Ishikawa (cell line): ENCODE data around the gene MKRN1.

Experiments
- CEBPB ChIP-seq: IDR thresholded peaks from 2 replicates; pipeline ENCODE4 v1.6.1; 2012
- EGR1 ChIP-seq: IDR thresholded peaks from 2 replicates; pipeline ENCODE4 v1.6.1; 2012
- EP300 ChIP-seq: IDR thresholded peaks from 2 replicates; pipeline ENCODE4 v1.6.1; 2012; ENCODE audit warnings: borderline replicate concordance
- FOXM1 ChIP-seq: IDR thresholded peaks from 2 replicates; pipeline ENCODE4 v1.6.1; 2012; ENCODE audit warnings: low read depth, borderline replicate concordance
- NFIC ChIP-seq: IDR thresholded peaks from 2 replicates; pipeline ENCODE4 v1.6.1; 2012
- RAD21 ChIP-seq: IDR thresholded peaks from 2 replicates; pipeline ENCODE4 v1.6.1; 2012; ENCODE audit warnings: low read depth
- TAF1 ChIP-seq: IDR thresholded peaks from 2 replicates; pipeline ENCODE4 v1.6.1; 2012; ENCODE audit warnings: low read depth, mild to moderate bottlenecking
- TCF12 ChIP-seq: IDR thresholded peaks from 2 replicates; pipeline ENCODE4 v1.6.1; 2012; ENCODE audit warnings: low read depth
- TEAD4 ChIP-seq: IDR thresholded peaks from 2 replicates; pipeline ENCODE4 v1.6.1; 2012
- YY1 ChIP-seq: IDR thresholded peaks from 2 replicates; pipeline ENCODE4 v1.6.1; 2012; ENCODE audit warnings: low read depth
- ZBTB7A ChIP-seq: IDR thresholded peaks from 2 replicates; pipeline ENCODE4 v1.6.1; 2012; ENCODE audit warnings: low read depth
- TF ChIP-seq, protein P1 (sequence below): IDR thresholded peaks from 2 replicates; pipeline ENCODE4 v1.6.1; 2012
- TF ChIP-seq, protein P2 (sequence below): IDR thresholded peaks from 2 replicates; pipeline ENCODE4 v1.6.1; 2012; ENCODE audit warnings: low read depth, mild to moderate bottlenecking

DNA sequence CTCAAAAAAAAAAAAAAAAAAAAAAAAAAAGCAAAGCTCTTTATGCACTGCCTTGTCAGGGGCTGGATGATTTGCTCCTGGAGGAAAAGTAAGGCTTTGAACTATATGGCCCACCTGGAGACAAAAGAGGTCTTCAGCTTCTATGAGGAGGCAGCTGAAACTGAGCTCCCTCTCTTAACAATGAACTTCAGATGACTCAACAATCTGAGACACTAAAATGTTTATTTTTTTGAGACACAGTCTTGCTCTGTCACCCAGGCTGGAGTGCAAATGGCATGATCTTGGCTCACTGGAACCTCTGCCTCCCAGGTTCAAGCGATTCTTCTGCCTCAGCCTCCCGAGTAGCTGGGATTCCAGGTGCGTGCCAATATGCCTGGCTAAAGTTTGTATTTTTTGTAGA is 38.7 kb downstream of the MKRN1 start:
- TF ChIP-seq EP300 (no peak), RAD21 (no peak), CEBPB (no peak), TAF1 (no peak), ZBTB7A (no peak), TEAD4 (no peak), TCF12 (no peak), EGR1 (no peak), YY1 (no peak), FOXM1 (no peak), NFIC (no peak)
- TF ChIP-seq, protein P1, sequence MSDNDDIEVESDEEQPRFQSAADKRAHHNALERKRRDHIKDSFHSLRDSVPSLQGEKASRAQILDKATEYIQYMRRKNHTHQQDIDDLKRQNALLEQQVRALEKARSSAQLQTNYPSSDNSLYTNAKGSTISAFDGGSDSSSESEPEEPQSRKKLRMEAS = no peak
- TF ChIP-seq, protein P2, sequence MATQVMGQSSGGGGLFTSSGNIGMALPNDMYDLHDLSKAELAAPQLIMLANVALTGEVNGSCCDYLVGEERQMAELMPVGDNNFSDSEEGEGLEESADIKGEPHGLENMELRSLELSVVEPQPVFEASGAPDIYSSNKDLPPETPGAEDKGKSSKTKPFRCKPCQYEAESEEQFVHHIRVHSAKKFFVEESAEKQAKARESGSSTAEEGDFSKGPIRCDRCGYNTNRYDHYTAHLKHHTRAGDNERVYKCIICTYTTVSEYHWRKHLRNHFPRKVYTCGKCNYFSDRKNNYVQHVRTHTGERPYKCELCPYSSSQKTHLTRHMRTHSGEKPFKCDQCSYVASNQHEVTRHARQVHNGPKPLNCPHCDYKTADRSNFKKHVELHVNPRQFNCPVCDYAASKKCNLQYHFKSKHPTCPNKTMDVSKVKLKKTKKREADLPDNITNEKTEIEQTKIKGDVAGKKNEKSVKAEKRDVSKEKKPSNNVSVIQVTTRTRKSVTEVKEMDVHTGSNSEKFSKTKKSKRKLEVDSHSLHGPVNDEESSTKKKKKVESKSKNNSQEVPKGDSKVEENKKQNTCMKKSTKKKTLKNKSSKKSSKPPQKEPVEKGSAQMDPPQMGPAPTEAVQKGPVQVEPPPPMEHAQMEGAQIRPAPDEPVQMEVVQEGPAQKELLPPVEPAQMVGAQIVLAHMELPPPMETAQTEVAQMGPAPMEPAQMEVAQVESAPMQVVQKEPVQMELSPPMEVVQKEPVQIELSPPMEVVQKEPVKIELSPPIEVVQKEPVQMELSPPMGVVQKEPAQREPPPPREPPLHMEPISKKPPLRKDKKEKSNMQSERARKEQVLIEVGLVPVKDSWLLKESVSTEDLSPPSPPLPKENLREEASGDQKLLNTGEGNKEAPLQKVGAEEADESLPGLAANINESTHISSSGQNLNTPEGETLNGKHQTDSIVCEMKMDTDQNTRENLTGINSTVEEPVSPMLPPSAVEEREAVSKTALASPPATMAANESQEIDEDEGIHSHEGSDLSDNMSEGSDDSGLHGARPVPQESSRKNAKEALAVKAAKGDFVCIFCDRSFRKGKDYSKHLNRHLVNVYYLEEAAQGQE = no peak
